ENCODE data around the gene AKR1E2. TPM values are rescaled to one million over a fixed set of nuclear protein-coding genes. Genes with fewer than 3 reads are reported as not detected.
A peak's percentile ranks its signal among the peaks of the same experiment; 100 is the strongest.

AKR1E2 gene
- total and polyA plus RNA-seq, 9 of the 15 experiments (the other 6 are each of a cell fraction or from before 2014, with no cell fraction given): 4.2 to 16.6 (median 9.8) TPM

GRCh38 chr10:4822208-4822607, 3.8 kb upstream of the AKR1E2 start (continued):
- TF ChIP-seq, protein P1, sequence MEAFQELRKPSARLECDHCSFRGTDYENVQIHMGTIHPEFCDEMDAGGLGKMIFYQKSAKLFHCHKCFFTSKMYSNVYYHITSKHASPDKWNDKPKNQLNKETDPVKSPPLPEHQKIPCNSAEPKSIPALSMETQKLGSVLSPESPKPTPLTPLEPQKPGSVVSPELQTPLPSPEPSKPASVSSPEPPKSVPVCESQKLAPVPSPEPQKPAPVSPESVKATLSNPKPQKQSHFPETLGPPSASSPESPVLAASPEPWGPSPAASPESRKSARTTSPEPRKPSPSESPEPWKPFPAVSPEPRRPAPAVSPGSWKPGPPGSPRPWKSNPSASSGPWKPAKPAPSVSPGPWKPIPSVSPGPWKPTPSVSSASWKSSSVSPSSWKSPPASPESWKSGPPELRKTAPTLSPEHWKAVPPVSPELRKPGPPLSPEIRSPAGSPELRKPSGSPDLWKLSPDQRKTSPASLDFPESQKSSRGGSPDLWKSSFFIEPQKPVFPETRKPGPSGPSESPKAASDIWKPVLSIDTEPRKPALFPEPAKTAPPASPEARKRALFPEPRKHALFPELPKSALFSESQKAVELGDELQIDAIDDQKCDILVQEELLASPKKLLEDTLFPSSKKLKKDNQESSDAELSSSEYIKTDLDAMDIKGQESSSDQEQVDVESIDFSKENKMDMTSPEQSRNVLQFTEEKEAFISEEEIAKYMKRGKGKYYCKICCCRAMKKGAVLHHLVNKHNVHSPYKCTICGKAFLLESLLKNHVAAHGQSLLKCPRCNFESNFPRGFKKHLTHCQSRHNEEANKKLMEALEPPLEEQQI (IDR thresholded peaks at IDR 0.05): 0 out of 2 replicates have a peak, but pooled peaks have one; percentile 48
- TF ChIP-seq ZNF217 (CRISPR knock-in tag; IDR thresholded peaks at IDR 0.05) (no peak), PTTG1 (tag; IDR thresholded peaks at IDR 0.05; ENCODE audit: low read depth) (no peak), ID3 (CRISPR knock-in tag; IDR thresholded peaks at IDR 0.05) (no peak), ID3 (tag; IDR thresholded peaks at IDR 0.05) (0 out of 2 replicates have a peak, but pooled peaks have one; percentile 22), CBX8 (IDR thresholded peaks at IDR 0.05; ENCODE audit: borderline replicate concordance, extremely low read depth, low read depth, low read length, poor library complexity, severe bottlenecking) (no peak), FOXA1 (IDR thresholded peaks at IDR 0.05; ENCODE audit: borderline replicate concordance) (no peak), TAF15 (IDR thresholded peaks at IDR 0.05; ENCODE audit: low read depth, low read length) (no peak), CTBP1 (IDR thresholded peaks at IDR 0.05; ENCODE audit: borderline replicate concordance) (0 out of 2 replicates have a peak, but pooled peaks have one; percentile 10), RNF219 (CRISPR knock-in tag; IDR thresholded peaks at IDR 0.05) (no peak), ZNF274 (IDR thresholded peaks at IDR 0.05; ENCODE audit: borderline replicate concordance, low read depth, low read length) (no peak), GATA2 (CRISPR knock-in tag; IDR thresholded peaks at IDR 0.05) (0 out of 2 replicates have a peak, but pooled peaks have one; percentile 19), NBN (IDR thresholded peaks at IDR 0.05; ENCODE audit: low read depth) (0 out of 2 replicates have a peak, but pooled peaks have one; percentile 29), ZBTB5 (IDR thresholded peaks at IDR 0.05) (no peak), TCF7 (IDR thresholded peaks at IDR 0.05; ENCODE audit: borderline replicate concordance) (no peak), SMARCC2 (IDR thresholded peaks at IDR 0.05; ENCODE audit: low read depth) (peak; percentile 52; the same call in 1 of the 2 replicates), ZBED1 (IDR thresholded peaks at IDR 0.05) (no peak), ASH1L (IDR thresholded peaks at IDR 0.05; ENCODE audit: borderline replicate concordance, low read depth, partially characterized antibody) (no peak), LEF1 (IDR thresholded peaks at IDR 0.05) (peak; percentile 64), TBL1XR1 (IDR thresholded peaks at IDR 0.05; ENCODE audit: low read length in 2 of 2) (peak in 1 of 2 experiments; percentile 80; a peak in 2 of 4 replicates), NRF1 (conservative IDR thresholded peaks at IDR 0.05 in 1 of 2, IDR thresholded peaks at IDR 0.05 in 1 of 2) (no peak), ZNF124 (CRISPR knock-in tag; IDR thresholded peaks at IDR 0.05) (no peak)
